WTC11 (cell line): ENCODE data around the gene TACC2. TPM values are rescaled to one million over a fixed set of nuclear protein-coding genes. Genes with fewer than 3 reads are reported as not detected.

ENCODE experiments used
- ATAC-seq: fragments of 200-7000 bp; cut with Tn5 transposase; 2 replicates; pipeline ENCODE4 v1.10.0; 2021; ENCODE audit warnings: mild to moderate bottlenecking, moderate library complexity
- CTCF ChIA-PET: fragments of 300-600 bp; sonication (Branson Sonifier 250); formaldehyde crosslinking; loops from one replicate; lab custom pipeline; 2021; ENCODE audit warnings: antibody characterized with exemption; lab: Charles Lee
- POLR2A ChIA-PET: fragments of 350-600 bp; sonication (Branson Sonifier 250); formaldehyde crosslinking; loops from one replicate; lab custom pipeline; 2021; ENCODE audit warnings: antibody characterized with exemption; lab: Charles Lee
- DNase-seq: peaks from one replicate; pipeline ENCODE4 v3.0.0; 2021; ENCODE audit warnings: low spot score
- H3K27ac Mint-ChIP-seq: 2 replicates; pipeline ENCODE4 v1.8.0; 2021; ENCODE audit warnings: mixed read lengths
- H3K27me3 Mint-ChIP-seq: 2 replicates; pipeline ENCODE4 v1.8.0; 2021; ENCODE audit warnings: low read depth, mild to moderate bottlenecking, moderate library complexity, mixed read lengths
- H3K36me3 Mint-ChIP-seq: 2 replicates; pipeline ENCODE4 v1.8.0; 2021; ENCODE audit warnings: mixed read lengths
- H3K4me1 Mint-ChIP-seq: 2 replicates; pipeline ENCODE4 v1.8.0; 2022; ENCODE audit warnings: mixed read lengths
- H3K4me3 Mint-ChIP-seq: 2 replicates; pipeline ENCODE4 v1.8.0; 2021; ENCODE audit warnings: mild to moderate bottlenecking, moderate library complexity, mixed read lengths
- H3K9me3 Mint-ChIP-seq: 2 replicates; pipeline ENCODE4 v1.8.0; 2021; ENCODE audit warnings: mixed read lengths
- ATF6 ChIP-seq: sonication (generic); formaldehyde crosslinking; IDR thresholded peaks from 2 replicates; pipeline ENCODE4 v1.8.1; 2023; ENCODE audit warnings: mild to moderate bottlenecking, missing genetic modification reagents
- CBFB ChIP-seq: sonication (generic); formaldehyde crosslinking; IDR thresholded peaks from 2 replicates; pipeline ENCODE4 v1.8.1; 2022; ENCODE audit warnings: mild to moderate bottlenecking, low read depth, missing genetic modification reagents
- E2F4 ChIP-seq: sonication (generic); formaldehyde crosslinking; IDR thresholded peaks from 2 replicates; pipeline ENCODE4 v1.8.1; 2022; ENCODE audit warnings: low read depth, mild to moderate bottlenecking, moderate library complexity, missing genetic modification reagents, borderline replicate concordance
- EMX1 ChIP-seq: fragments of 250-450 bp; sonication (Bioruptor Pico); IDR thresholded peaks from 2 replicates; pipeline ENCODE4 v1.8.0; 2021; ENCODE audit warnings: mild to moderate bottlenecking
- ETV6 ChIP-seq: sonication (generic); formaldehyde crosslinking; IDR thresholded peaks from 2 replicates; pipeline ENCODE4 v1.8.1; 2022; ENCODE audit warnings: mild to moderate bottlenecking, missing genetic modification reagents
- IRF1 ChIP-seq: sonication (generic); formaldehyde crosslinking; IDR thresholded peaks from 2 replicates; pipeline ENCODE4 v1.8.0; 2023; ENCODE audit warnings: missing genetic modification reagents
- JUN ChIP-seq: sonication (generic); formaldehyde crosslinking; IDR thresholded peaks from 2 replicates; pipeline ENCODE4 v1.8.0; 2023; ENCODE audit warnings: mild to moderate bottlenecking, missing genetic modification reagents
- NFATC4 ChIP-seq: fragments of 250-450 bp; sonication (Bioruptor Pico); IDR thresholded peaks from 2 replicates; pipeline ENCODE4 v1.9.0; 2021; ENCODE audit warnings: mild to moderate bottlenecking
- PRDM15 ChIP-seq: sonication (generic); formaldehyde crosslinking; IDR thresholded peaks from 2 replicates; pipeline ENCODE4 v1.8.0; 2022; ENCODE audit warnings: missing genetic modification reagents
- PREB ChIP-seq: sonication (generic); formaldehyde crosslinking; IDR thresholded peaks from 2 replicates; pipeline ENCODE4 v1.8.1; 2022; ENCODE audit warnings: mild to moderate bottlenecking, missing genetic modification reagents, moderate library complexity, borderline replicate concordance
- PRRX2 ChIP-seq: fragments of 250-450 bp; sonication (Bioruptor Pico); IDR thresholded peaks from 2 replicates; pipeline ENCODE4 v1.8.0; 2021; ENCODE audit warnings: mild to moderate bottlenecking
- RELA ChIP-seq: sonication (generic); formaldehyde crosslinking; IDR thresholded peaks from 2 replicates; pipeline ENCODE4 v1.8.1; 2022; ENCODE audit warnings: missing genetic modification reagents, mild to moderate bottlenecking, borderline replicate concordance
- TCF7 ChIP-seq: sonication (generic); formaldehyde crosslinking; IDR thresholded peaks from 2 replicates; pipeline ENCODE4 v1.8.0; 2022; ENCODE audit warnings: mild to moderate bottlenecking, low read depth, missing genetic modification reagents, moderate library complexity
- TEAD1 ChIP-seq: sonication (generic); formaldehyde crosslinking; IDR thresholded peaks from 2 replicates; pipeline ENCODE4 v1.8.0; 2022; ENCODE audit warnings: mild to moderate bottlenecking, missing genetic modification reagents
- USF2 ChIP-seq: sonication (generic); formaldehyde crosslinking; IDR thresholded peaks from 2 replicates; pipeline ENCODE4 v1.8.1; 2023; ENCODE audit warnings: mild to moderate bottlenecking, missing genetic modification reagents, moderate library complexity
- ZBTB21 ChIP-seq: sonication (generic); formaldehyde crosslinking; IDR thresholded peaks from 2 replicates; pipeline ENCODE4 v1.8.1; 2023; ENCODE audit warnings: mild to moderate bottlenecking, missing genetic modification reagents, borderline replicate concordance
- ZBTB43 ChIP-seq: sonication (generic); formaldehyde crosslinking; IDR thresholded peaks from 2 replicates; pipeline ENCODE4 v1.8.1; 2023; ENCODE audit warnings: mild to moderate bottlenecking, missing genetic modification reagents
- ZMAT4 ChIP-seq: fragments of 250-450 bp; sonication (Bioruptor Pico); IDR thresholded peaks from 2 replicates; pipeline ENCODE4 v1.9.0; 2021; ENCODE audit warnings: mild to moderate bottlenecking
- total RNA-seq: library from RNA; stranded (reverse); gene quantifications from 3 replicates; pipeline ENCODE4 v1.2.3, GENCODE V29; 2021

Gene TACC2
- total RNA-seq, 1 experiment from 2014 or later: 28.9 TPM

- no peak for TF ChIP-seq NFATC4 (CRISPR knock-in tag)
Observed at GRCh38 chr10:122182308-122182707, 193.3 kb downstream of the TACC2 start (continued).

- Mint-ChIP-seq H3K9me3 (no peaks in the 10 kb centered on the region), H3K27me3 (no peaks in the 10 kb centered on the region), H3K27ac (no peak overlapping the region), H3K4me1 (peaks cover 79% of the 10 kb centered on the region), H3K36me3 (no peaks in the 10 kb centered on the region), H3K4me3 (no peak overlapping the region)
- no peak for DNase-seq
- CTCF ChIA-PET: interaction anchor here (0.5 to 1.7 kb wide), 3 partner anchors 21 to 37 kb away, joined by 3 to 6 read pairs (median 4); no protein-coding TSS in a partner anchor
- no peak for ATAC-seq
- TF ChIP-seq ZBTB21 (CRISPR knock-in tag) (no peak), TCF7 (CRISPR knock-in tag) (no peak), ETV6 (CRISPR knock-in tag) (no peak), PREB (CRISPR knock-in tag) (no peak), ZBTB43 (CRISPR knock-in tag) (no peak), E2F4 (CRISPR knock-in tag) (no peak), EMX1 (CRISPR knock-in tag) (no peak), IRF1 (CRISPR knock-in tag) (no peak), RELA (CRISPR knock-in tag) (no peak), TEAD1 (CRISPR knock-in tag) (no peak), PRDM15 (CRISPR knock-in tag) (no peak), PRRX2 (CRISPR knock-in tag) (no peak), ATF6 (CRISPR knock-in tag) (no peak), CBFB (CRISPR knock-in tag) (no peak), ZMAT4 (CRISPR knock-in tag) (no peak), USF2 (no peak), JUN (CRISPR knock-in tag) (no peak)
- POLR2A ChIA-PET: interaction anchor here (1.1 kb wide), 1 partner anchor 21 kb away, joined by 3 read pairs; no protein-coding TSS in a partner anchor
Observed at GRCh38 chr10:122184254-122184653, 195.3 kb downstream of the TACC2 start.
